ENCODE results near the gene TRA2B. TPM values are rescaled to one million over a fixed set of nuclear protein-coding genes. Genes with fewer than 3 reads are reported as not detected.

Gene TRA2B
- total RNA-seq, 2 experiments from 2014 or later, result 194 to 195 TPM

DNA sequence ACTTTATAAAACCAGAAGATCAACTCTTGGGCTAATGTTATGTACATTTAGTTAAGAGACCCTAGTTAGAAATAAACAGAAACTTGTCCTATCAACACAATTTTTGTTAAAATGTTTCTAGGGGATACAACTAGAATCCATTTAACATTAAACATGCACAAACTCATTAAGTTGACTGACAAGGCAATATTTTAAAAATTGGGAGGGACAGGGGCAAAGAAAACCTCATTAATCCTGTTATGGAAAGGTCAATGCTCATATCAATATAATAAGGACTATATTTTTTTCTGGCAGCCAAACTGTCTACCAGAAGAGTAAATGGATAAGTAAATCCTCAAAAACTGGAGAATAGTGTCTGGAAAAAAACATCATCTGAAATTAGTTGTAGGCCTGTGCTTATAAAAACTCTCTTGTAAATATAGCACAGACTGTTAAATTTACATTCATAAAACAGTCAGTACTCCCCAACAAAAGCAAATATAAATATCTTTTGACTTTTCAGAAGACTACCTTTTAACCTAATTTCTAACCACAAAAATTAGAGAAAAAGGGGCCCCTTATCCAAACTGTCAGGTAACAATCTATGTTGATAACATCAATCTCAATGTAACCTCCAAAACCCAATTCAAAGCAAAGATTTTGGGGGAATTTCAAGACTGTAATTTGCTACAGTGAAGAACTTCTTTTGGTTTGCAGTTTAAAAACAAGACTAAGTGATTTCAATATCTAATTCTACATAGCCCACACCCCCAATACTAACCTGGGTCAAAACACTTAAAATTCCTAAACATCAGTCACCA lies 4.2 kb downstream of the TRA2B start:
- H3K27me3 Mint-ChIP-seq, result no peaks in the 10 kb centered on the region
- POLR2A ChIA-PET, result interaction anchor here (0.9 to 6.1 kb wide), 8 partner anchors 8 to 855 kb away, joined by 4 to 50 read pairs (median 11); partner anchors contain the start of gene EIF4A2
- H3K36me3 Mint-ChIP-seq (ENCODE audit: low read depth), result peaks cover 86% of the 10 kb centered on the region
- peak overlapping the region; percentile 100 for H3K27ac Mint-ChIP-seq
- CTCF ChIA-PET, result interaction anchor here (1.4 to 3.1 kb wide), 2 partner anchors 10 kb away, joined by 11 to 32 read pairs; no protein-coding TSS in a partner anchor
- H3K4me1 Mint-ChIP-seq, result peaks cover 64% of the 10 kb centered on the region
- H3K4me3 Mint-ChIP-seq, result peak overlapping the region; percentile 98
- peaks cover 2% of the 10 kb centered on the region for H3K9me3 Mint-ChIP-seq
- no peak for DNase-seq

DNA sequence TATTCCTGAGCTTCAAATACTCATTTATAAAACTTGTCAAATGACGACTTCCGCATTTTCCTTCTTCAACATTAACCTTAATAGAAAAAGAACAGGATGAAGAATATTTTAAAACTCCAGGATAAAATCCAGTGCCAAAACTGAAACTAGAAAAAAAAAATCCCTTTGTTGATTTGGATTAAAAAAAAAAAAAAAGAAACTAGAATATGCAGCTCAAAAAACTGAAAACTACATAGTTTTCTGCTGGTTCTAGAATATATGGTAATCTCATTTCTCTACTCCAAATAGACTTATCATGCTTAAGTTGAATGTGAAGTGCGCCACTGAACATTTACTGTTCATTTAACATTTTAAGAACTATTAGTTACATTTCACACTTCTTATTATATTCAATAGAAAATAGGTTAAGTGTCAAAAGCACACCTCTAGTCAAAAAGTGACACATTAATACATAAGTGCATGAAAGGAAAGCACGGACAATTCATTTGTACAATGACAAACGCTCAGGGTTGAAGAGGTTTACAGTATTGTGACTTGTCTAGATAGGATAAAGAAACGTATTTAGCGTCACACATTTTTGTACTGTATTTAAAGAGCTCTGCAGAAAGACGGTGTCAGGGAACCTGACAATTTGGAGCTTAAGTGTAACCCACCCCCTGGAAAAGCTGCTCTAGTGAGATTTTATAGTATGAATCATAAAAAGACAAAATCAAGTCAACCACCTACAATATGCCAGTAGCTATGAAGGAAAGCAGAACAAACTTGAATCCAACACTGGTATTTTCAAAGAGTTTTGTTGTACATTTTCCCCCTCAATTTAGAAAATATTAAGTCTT lies 5.8 kb downstream of the TRA2B start:
- peaks cover 90% of the 10 kb centered on the region for H3K36me3 Mint-ChIP-seq (ENCODE audit: low read depth)
- peak overlapping the region; percentile 53 for H3K27ac Mint-ChIP-seq
- DNase-seq, result no peak
- peak overlapping the region; percentile 62 for H3K4me3 Mint-ChIP-seq
- no peaks in the 10 kb centered on the region for H3K27me3 Mint-ChIP-seq
- H3K9me3 Mint-ChIP-seq, result no peaks in the 10 kb centered on the region
- CTCF ChIA-PET, result interaction anchor here (0.6 to 3.1 kb wide), 4 partner anchors 8 to 37 kb away, joined by 3 to 32 read pairs (median 6); no protein-coding TSS in a partner anchor
- POLR2A ChIA-PET, result interaction anchor here (0.7 to 6.1 kb wide), 12 partner anchors 8 to 858 kb away, joined by 3 to 50 read pairs (median 6); partner anchors contain the start of genes EIF4A2 and SENP2
- peaks cover 75% of the 10 kb centered on the region for H3K4me1 Mint-ChIP-seq

DNA sequence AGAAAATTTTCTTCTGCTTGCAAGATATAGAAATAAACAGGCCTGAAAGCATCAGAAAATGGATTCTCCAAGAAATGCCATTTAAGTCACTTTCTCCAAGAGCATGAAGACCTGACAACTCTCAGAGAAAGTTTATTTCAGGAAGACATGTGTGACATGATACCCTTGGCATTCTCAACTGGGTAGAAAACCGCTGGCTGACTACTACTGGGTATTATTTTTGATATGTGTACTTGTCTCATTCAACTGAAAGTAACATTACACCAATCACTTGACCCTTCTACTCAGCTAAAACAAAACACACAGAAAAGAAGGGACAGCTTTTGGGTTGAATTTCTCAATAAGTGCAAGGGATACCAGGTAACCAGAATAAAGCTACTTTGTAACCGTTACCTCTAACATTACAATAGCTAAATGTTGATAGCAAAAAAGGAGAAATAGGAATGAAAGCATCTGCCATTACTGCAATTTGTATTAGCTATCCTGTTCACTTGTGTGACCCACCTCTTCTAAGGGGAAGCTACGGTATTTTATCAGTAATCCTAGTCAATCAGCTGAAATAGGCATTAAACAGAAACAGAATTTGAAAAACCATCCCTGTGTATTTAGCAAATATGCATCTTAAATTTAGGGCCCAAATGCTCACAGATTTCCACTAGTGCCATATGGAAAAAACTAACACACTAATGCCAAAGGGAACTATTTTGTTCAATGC lies 7.3 kb downstream of the TRA2B start:
- Mint-ChIP-seq H3K36me3 (ENCODE audit: low read depth) (peaks cover 88% of the 10 kb centered on the region), H3K27ac (peak overlapping the region; percentile 33), H3K27me3 (no peaks in the 10 kb centered on the region), H3K9me3 (no peaks in the 10 kb centered on the region), H3K4me3 (peak overlapping the region; percentile 51), H3K4me1 (peaks cover 87% of the 10 kb centered on the region)
- CTCF ChIA-PET, result interaction anchor here (3.1 kb wide), 1 partner anchor 13 kb away, joined by 32 read pairs; no protein-coding TSS in a partner anchor
- POLR2A ChIA-PET, result interaction anchor here (1.3 to 6.1 kb wide), 6 partner anchors 9 to 858 kb away, joined by 6 to 50 read pairs (median 22); partner anchors contain the start of gene EIF4A2
- DNase-seq, result no peak

DNA sequence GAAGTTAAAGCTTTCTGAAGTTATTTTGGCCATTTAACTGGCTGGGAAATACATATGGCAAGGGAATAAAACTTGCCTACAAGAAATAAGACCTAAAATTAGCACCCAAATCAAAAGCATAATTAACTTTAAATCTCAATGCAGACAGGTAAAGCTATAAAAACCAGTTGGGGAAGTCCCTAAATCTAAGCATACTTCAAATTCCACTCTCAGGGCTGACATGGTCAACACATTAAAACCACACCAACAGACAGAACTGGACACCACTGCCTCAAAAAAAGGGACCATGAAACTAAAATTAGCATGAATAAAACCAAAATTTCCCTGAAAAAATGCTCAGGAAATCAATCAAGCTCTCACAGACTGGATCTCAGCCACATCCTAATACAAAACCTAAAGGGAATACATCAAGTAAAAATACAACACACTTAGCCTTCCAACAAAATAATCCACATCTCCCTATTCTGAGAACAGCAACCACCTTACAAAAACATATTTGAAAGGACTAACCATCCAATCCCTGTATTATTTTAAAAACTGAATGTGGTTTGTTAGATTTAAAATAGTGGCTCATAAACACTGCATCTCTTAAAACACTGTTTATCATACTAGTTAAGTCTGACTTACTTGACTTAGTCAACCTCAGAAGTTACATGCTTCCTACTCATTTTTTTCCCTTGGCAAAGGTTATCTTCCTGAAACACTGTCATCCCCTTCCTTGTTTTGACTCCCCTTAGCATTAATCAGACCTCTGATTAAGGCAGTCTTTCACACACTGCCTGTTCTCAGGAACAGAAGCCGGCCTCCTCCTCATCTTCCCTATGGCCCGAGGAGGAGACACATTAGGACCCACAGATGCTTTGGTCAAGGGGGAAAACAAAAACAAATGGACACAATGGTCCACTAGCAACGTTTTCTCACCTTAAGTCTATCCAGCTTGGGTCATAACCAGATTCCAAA lies 8.3 kb downstream of the TRA2B start:
- no peak for DNase-seq
- Mint-ChIP-seq H3K4me3 (peak overlapping the region; percentile 51), H3K4me1 (peaks cover 94% of the 10 kb centered on the region), H3K27ac (peak overlapping the region; percentile 25), H3K9me3 (no peaks in the 10 kb centered on the region), H3K36me3 (ENCODE audit: low read depth) (peaks cover 88% of the 10 kb centered on the region), H3K27me3 (no peaks in the 10 kb centered on the region)
- ChIA-PET POLR2A (interaction anchor here (1.3 to 10.1 kb wide), 6 partner anchors 8 to 855 kb away, joined by 4 to 210 read pairs (median 28); partner anchors contain the start of genes EIF4A2 and TRA2B), CTCF (interaction anchor here (6.0 kb wide), 1 partner anchor 14 kb away, joined by 50 read pairs; no protein-coding TSS in a partner anchor)

DNA sequence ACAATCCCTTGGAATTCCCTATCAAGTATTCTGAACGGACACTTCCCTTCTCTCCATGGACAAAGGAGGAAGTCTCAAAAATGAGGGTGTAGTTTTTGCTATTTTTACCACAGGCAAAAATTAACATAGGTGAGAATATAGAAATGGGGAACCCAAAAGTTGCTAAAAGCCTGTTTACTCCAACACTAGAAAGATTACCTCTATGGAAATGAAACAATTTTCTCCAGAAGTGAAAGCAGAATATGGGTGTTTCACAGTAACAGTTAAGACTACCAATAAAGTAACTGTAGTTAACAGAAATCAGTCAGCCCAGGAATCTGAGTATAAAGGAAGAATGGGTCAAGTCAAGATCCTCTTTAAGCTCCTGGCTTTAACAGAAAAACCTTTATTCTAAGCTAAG lies 9.3 kb downstream of the TRA2B start:
- DNase-seq, result no peak
- Mint-ChIP-seq H3K27me3 (no peaks in the 10 kb centered on the region), H3K36me3 (ENCODE audit: low read depth) (peaks cover 91% of the 10 kb centered on the region), H3K4me3 (peak overlapping the region; percentile 51), H3K9me3 (no peaks in the 10 kb centered on the region), H3K27ac (peak overlapping the region; percentile 25), H3K4me1 (peaks cover 91% of the 10 kb centered on the region)
- CTCF ChIA-PET, result interaction anchor here (0.5 to 6.0 kb wide), 3 partner anchors 8 to 123 kb away, joined by 4 to 50 read pairs (median 7); no protein-coding TSS in a partner anchor
- POLR2A ChIA-PET, result interaction anchor here (0.6 to 10.1 kb wide), 7 partner anchors 8 to 859 kb away, joined by 3 to 210 read pairs (median 4); partner anchors contain the start of genes DNAJB11 and TRA2B

DNA sequence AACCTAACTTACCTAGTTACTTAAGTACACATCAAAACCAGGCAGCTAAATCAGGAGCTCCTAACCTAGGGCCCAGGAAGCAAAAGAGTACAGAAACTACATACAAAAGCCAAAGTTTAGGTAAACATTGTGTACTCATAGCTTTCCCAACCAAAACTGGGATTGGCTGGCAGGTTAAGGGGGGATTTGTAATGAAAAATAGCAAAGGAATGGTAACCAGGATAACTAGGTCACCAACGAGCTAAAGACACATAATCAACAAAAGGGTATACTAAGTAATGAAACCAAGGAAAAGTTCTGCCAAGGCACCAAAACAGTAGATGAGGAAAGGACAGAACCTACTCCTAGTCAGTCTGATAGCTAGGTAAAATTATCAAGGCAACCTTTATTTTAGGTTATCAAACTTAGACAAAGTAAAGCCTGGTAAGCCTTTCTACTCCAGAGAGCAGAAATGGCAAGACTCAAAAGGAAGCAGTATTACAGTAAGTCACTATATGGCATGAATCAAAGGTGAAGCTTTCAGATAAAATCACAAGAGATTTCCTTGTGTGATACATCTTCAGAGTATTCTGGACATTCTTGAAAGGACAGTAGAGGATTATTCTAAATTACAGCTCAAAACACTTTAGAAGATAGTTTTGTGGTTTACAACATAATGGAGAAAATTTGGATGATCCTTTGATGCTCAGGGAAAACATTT lies 10.2 kb downstream of the TRA2B start:
- H3K4me3 Mint-ChIP-seq, result no peak overlapping the region
- peaks cover 98% of the 10 kb centered on the region for H3K36me3 Mint-ChIP-seq (ENCODE audit: low read depth)
- no peaks in the 10 kb centered on the region for H3K9me3 Mint-ChIP-seq
- no peaks in the 10 kb centered on the region for H3K27me3 Mint-ChIP-seq
- peaks cover 89% of the 10 kb centered on the region for H3K4me1 Mint-ChIP-seq
- ChIA-PET POLR2A (interaction anchor here (0.6 to 10.1 kb wide), 10 partner anchors 9 to 860 kb away, joined by 3 to 210 read pairs (median 4); partner anchors contain the start of genes DNAJB11, EIF4A2, SENP2 and TRA2B), CTCF (interaction anchor here (0.5 to 6.0 kb wide), 3 partner anchors 9 to 122 kb away, joined by 4 to 50 read pairs (median 7); no protein-coding TSS in a partner anchor)
- DNase-seq, result no peak
- peak overlapping the region; percentile 25 for H3K27ac Mint-ChIP-seq

DNA sequence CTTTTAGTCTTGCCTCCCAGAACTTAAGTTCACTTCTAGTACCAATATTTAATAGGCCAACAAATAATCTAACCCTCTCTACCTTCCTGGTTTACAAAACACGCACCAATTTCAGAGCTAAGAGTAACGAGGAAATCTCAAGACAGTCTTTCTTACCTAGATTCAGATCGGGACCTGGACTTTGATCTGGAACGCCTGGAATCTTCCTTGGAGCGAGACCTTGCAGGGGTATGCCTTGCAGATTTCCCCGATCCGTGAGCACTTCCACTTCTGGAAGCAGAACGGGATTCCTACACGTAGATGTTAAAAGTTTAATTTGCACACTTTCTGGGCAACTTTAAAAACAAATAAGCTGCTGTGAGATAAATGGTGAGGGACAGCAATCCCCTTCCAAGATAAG lies 11.4 kb downstream of the TRA2B start:
- H3K27me3 Mint-ChIP-seq, result no peaks in the 10 kb centered on the region
- peaks cover 98% of the 10 kb centered on the region for H3K36me3 Mint-ChIP-seq (ENCODE audit: low read depth)
- ChIA-PET POLR2A (interaction anchor here (1.1 to 10.1 kb wide), 4 partner anchors 11 to 644 kb away, joined by 3 to 210 read pairs (median 58); partner anchors contain the start of genes DNAJB11 and TRA2B), CTCF (interaction anchor here (1.5 to 6.0 kb wide), 2 partner anchors 17 to 266 kb away, joined by 3 to 50 read pairs; no protein-coding TSS in a partner anchor)
- peak overlapping the region; percentile 11 for H3K27ac Mint-ChIP-seq
- no peak for DNase-seq
- H3K4me3 Mint-ChIP-seq, result no peak overlapping the region
- H3K4me1 Mint-ChIP-seq, result peaks cover 80% of the 10 kb centered on the region
- no peaks in the 10 kb centered on the region for H3K9me3 Mint-ChIP-seq

DNA sequence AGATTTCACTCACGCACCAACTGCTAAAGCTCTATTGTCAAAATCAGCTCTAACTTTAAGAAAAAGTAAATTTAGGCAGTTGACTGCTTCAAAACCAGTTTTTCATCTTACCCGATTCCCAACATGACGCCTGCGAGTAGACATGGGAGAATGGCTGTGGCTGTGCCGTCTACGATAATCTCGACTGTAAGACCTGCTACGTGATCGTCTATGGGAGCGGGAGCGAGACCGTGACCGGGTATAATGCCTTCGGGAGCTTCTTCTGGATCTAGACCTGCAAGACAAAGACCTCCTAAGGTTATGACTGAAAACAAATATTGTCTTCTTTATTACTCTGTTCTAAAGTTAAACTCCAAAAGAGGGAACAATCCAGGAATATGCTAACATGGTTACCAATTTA lies 12.5 kb downstream of the TRA2B start:
- ChIA-PET POLR2A (interaction anchor here (1.1 to 10.1 kb wide), 4 partner anchors 9 to 17 kb away, joined by 3 to 210 read pairs (median 60); partner anchors contain the start of gene TRA2B), CTCF (interaction anchor here (0.6 to 6.0 kb wide), 4 partner anchors 11 to 1232 kb away, joined by 3 to 50 read pairs (median 3); no protein-coding TSS in a partner anchor)
- Mint-ChIP-seq H3K27ac (no peak overlapping the region), H3K9me3 (no peaks in the 10 kb centered on the region), H3K4me1 (peaks cover 71% of the 10 kb centered on the region), H3K36me3 (ENCODE audit: low read depth) (peaks cover 97% of the 10 kb centered on the region), H3K27me3 (no peaks in the 10 kb centered on the region), H3K4me3 (no peak overlapping the region)
- no peak for DNase-seq

DNA sequence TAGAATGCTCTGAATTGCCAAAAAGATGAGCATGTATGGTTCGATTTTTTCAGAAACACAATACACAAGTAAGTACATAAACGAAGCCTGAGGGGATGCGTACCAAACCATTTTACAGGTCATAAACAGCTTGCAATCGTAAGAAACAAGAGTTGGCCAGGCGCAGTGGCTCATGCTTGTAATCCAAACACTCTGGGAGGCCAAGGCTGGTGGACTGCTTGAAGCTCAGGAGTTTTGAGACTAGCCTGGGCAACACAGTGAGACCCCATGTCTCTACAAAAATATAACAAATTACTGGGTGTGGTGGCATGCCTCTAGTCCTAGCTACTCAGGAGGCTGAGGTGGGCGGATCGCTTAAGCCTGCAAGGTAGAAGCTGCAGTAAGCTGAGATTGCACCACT lies 13.4 kb downstream of the TRA2B start:
- peaks cover 96% of the 10 kb centered on the region for H3K36me3 Mint-ChIP-seq (ENCODE audit: low read depth)
- no peak for DNase-seq
- no peaks in the 10 kb centered on the region for H3K27me3 Mint-ChIP-seq
- POLR2A ChIA-PET, result interaction anchor here (1.1 to 10.1 kb wide), 5 partner anchors 8 to 13 kb away, joined by 3 to 210 read pairs (median 8); partner anchors contain the start of gene TRA2B
- no peaks in the 10 kb centered on the region for H3K9me3 Mint-ChIP-seq
- peaks cover 61% of the 10 kb centered on the region for H3K4me1 Mint-ChIP-seq
- H3K27ac Mint-ChIP-seq, result no peak overlapping the region
- CTCF ChIA-PET, result interaction anchor here (0.7 to 6.0 kb wide), 3 partner anchors 8 to 19 kb away, joined by 3 to 50 read pairs (median 4); no protein-coding TSS in a partner anchor
- H3K4me3 Mint-ChIP-seq, result no peak overlapping the region

DNA sequence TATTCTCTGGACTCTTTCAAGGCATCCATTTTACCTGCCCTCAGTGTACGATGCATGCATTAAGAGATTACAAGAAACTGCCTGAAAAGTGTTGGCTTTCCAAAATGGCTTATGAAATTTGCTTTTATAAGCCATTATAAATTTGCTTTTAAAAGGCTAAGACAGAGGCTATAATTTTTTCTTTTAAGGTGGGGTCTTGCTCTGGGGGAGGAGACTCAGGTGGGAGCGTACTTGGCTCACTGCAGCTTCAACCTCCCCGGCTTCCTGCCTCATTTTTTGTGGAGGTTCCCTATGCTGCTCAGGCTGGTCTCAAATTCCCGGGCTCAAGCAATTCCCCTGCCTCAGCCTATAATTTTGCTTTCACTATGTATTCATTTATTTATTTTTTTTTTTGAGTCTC lies 17.6 kb downstream of the TRA2B start:
- no peak for DNase-seq
- Mint-ChIP-seq H3K9me3 (no peaks in the 10 kb centered on the region), H3K36me3 (ENCODE audit: low read depth) (peaks cover 95% of the 10 kb centered on the region), H3K27ac (no peak overlapping the region), H3K4me1 (peaks cover 22% of the 10 kb centered on the region), H3K4me3 (no peak overlapping the region), H3K27me3 (no peaks in the 10 kb centered on the region)
- ChIA-PET POLR2A (interaction anchor here (1.2 to 11.9 kb wide), 5 partner anchors 7 to 650 kb away, joined by 4 to 210 read pairs (median 33); partner anchors contain the start of gene TRA2B), CTCF (interaction anchor here (0.7 kb wide), 1 partner anchor 23 kb away, joined by 3 read pairs; no protein-coding TSS in a partner anchor)

All from activated CD4-positive, alpha-beta memory T cell treated with anti-CD3 and anti-CD28 coated beads, Interleukin-2, amount 10 ng/mL, durations not matched to agents 7 days and 5 days (primary cell).